Measurements from ENCODE around the gene SFXN4.
"Not testable (repeated sequence)": the region's sequence is repeated elsewhere in the genome, so short reads cannot be mapped to it uniquely, and the experiment has no call there.

The SFXN4 gene

GRCh38 chr10:119105155-119105554, 60.4 kb downstream of the SFXN4 start:
- no peak for DNase-seq

- DNase-seq, result peak in 1 of 6 experiments; percentile 18
Measured at GRCh38 chr10:119104654-119105015, 60.9 kb downstream of the SFXN4 start.

- peak; percentile 52 to 80 (median 76) for DNase-seq
Measured at GRCh38 chr10:119103903-119104653, 61.4 kb downstream of the SFXN4 start, which contains the start of gene DENND10. TSS of gene DENND10 (plus strand) at chr10:119104113. CDS start at chr10:119104143, 30 bp downstream.

GRCh38 chr10:119103241-119103902, 62.1 kb downstream of the SFXN4 start:
- DNase-seq, result peak in 1 of 6 experiments; percentile 31

GRCh38 chr10:119101366-119102098, 64.0 kb downstream of the SFXN4 start:
- no peak for DNase-seq

GRCh38 chr10:119100434-119101238, 64.9 kb downstream of the SFXN4 start:
- no peak for DNase-seq

GRCh38 chr10:119098576-119098975, 66.9 kb downstream of the SFXN4 start:
- DNase-seq, result no peak

GRCh38 chr10:119096641-119097415, 68.7 kb downstream of the SFXN4 start:
- not testable (repeated sequence) for DNase-seq

GRCh38 chr10:119095640-119096039, 69.9 kb downstream of the SFXN4 start:
- DNase-seq, result no peak

GRCh38 chr10:119090968-119091367, 74.5 kb downstream of the SFXN4 start:
- peak in 3 of 6 experiments; percentile 38 to 65 (median 60) for DNase-seq

All from stimulated activated naive CD4-positive, alpha-beta T cell (primary cell).